Activated naive CD8-positive, alpha-beta T cell treated with anti-CD3 and anti-CD28 coated beads, Interleukin-2, amount 10 ng/mL, durations not matched to agents 7 days and 5 days (primary cell): ENCODE measurements around the gene CARD11. TPM values are rescaled to one million over a fixed set of nuclear protein-coding genes. Genes with fewer than 3 reads are reported as not detected.
"Not testable (repeated sequence)": the region's sequence is repeated elsewhere in the genome, so short reads cannot be mapped to it uniquely, and the experiment has no call there.

Source experiments
- ATAC-seq: fragments of 150-1000 bp; cut with Tn5 transposase; one replicate; pipeline ENCODE4 v1.10.0; 2021; ENCODE audit warnings: low read depth, moderate library complexity
- POLR2A ChIA-PET: fragments of 350-600 bp; sonication (Branson Sonifier 250); formaldehyde crosslinking; loops from one replicate; lab custom pipeline; 2021; ENCODE audit warnings: antibody characterized with exemption; lab: Charles Lee
- DNase-seq: peaks from one replicate; pipeline ENCODE4 v3.0.0; 2021
- H3K27ac Mint-ChIP-seq: one replicate; pipeline ENCODE4 v1.8.0; 2022; ENCODE audit warnings: mild to moderate bottlenecking, mixed read lengths
- H3K27me3 Mint-ChIP-seq: one replicate; pipeline ENCODE4 v1.8.0; 2022; ENCODE audit warnings: mild to moderate bottlenecking, moderate library complexity, mixed read lengths
- H3K36me3 Mint-ChIP-seq: one replicate; pipeline ENCODE4 v1.8.0; 2021; ENCODE audit warnings: mild to moderate bottlenecking, mixed read lengths
- H3K4me1 Mint-ChIP-seq: one replicate; pipeline ENCODE4 v1.8.0; 2021; ENCODE audit warnings: mixed read lengths
- H3K4me3 Mint-ChIP-seq: one replicate; pipeline ENCODE4 v1.8.0; 2022; ENCODE audit warnings: mild to moderate bottlenecking, moderate library complexity, mixed read lengths
- H3K9me3 Mint-ChIP-seq: one replicate; pipeline ENCODE4 v1.8.0; 2021; ENCODE audit warnings: mixed read lengths
- total RNA-seq, 2 experiments: library from RNA; stranded (reverse); gene quantifications; one replicate each; pipeline ENCODE4 v1.2.3, GENCODE V29; 2021

Gene CARD11
- total RNA-seq, 2 experiments from 2014 or later, result 140 to 151 TPM

- POLR2A ChIA-PET, result no interaction called here
- Mint-ChIP-seq H3K27me3 (peaks cover 5% of the 10 kb centered on the region), H3K9me3 (peaks cover 4% of the 10 kb centered on the region), H3K36me3 (peaks cover 3% of the 10 kb centered on the region), H3K27ac (no peak overlapping the region), H3K4me3 (no peak overlapping the region), H3K4me1 (no peaks in the 10 kb centered on the region)
- ATAC-seq (no peak), DNase-seq (no peak)
These were observed 12.8 kb upstream of the CARD11 start for GRCh38 chr7:3056234-3057065.

- H3K4me1 Mint-ChIP-seq, result no peaks in the 10 kb centered on the region
- H3K36me3 Mint-ChIP-seq, result peaks cover 9% of the 10 kb centered on the region
- peaks cover 9% of the 10 kb centered on the region for H3K9me3 Mint-ChIP-seq
- H3K4me3 Mint-ChIP-seq, result no peak overlapping the region
- H3K27ac Mint-ChIP-seq, result no peak overlapping the region
- peaks cover 6% of the 10 kb centered on the region for H3K27me3 Mint-ChIP-seq
- ATAC-seq (no peak), DNase-seq (no peak)
- POLR2A ChIA-PET, result no interaction called here
These were observed 12.0 kb upstream of the CARD11 start for GRCh38 chr7:3055626-3056025.

- H3K27ac Mint-ChIP-seq, result peak overlapping the region; percentile 98
- POLR2A ChIA-PET, result interaction anchor here (0.7 to 4.5 kb wide), 9 partner anchors 19 to 141 kb away, joined by 3 to 32 read pairs (median 3); no protein-coding TSS in a partner anchor
- no peaks in the 10 kb centered on the region for H3K27me3 Mint-ChIP-seq
- DNase-seq (peak; percentile 76), ATAC-seq (peak; percentile 82)
- peaks cover 38% of the 10 kb centered on the region for H3K36me3 Mint-ChIP-seq
- peak overlapping the region; percentile 100 for H3K4me3 Mint-ChIP-seq
- H3K4me1 Mint-ChIP-seq, result peaks cover 45% of the 10 kb centered on the region
- no peaks in the 10 kb centered on the region for H3K9me3 Mint-ChIP-seq
These were observed 692 bp downstream of the CARD11 start for GRCh38 chr7:3042861-3043489.

- POLR2A ChIA-PET, result interaction anchor here (0.5 to 4.5 kb wide), 14 partner anchors 20 to 176 kb away, joined by 3 to 32 read pairs (median 4); no protein-coding TSS in a partner anchor
- no peak for ATAC-seq
These were observed 1.5 kb downstream of the CARD11 start for GRCh38 chr7:3041986-3042675.

GRCh38 chr7:3039787-3040186 lies 3.9 kb downstream of the CARD11 start:
- H3K27ac Mint-ChIP-seq, result peak overlapping the region; percentile 54
- ATAC-seq, result no peak
- no peak for DNase-seq
- H3K4me1 Mint-ChIP-seq, result peaks cover 50% of the 10 kb centered on the region
- H3K36me3 Mint-ChIP-seq, result peaks cover 50% of the 10 kb centered on the region
- no peaks in the 10 kb centered on the region for H3K27me3 Mint-ChIP-seq
- H3K9me3 Mint-ChIP-seq, result no peaks in the 10 kb centered on the region
- H3K4me3 Mint-ChIP-seq, result peak overlapping the region; percentile 41
- POLR2A ChIA-PET, result interaction anchor here (1.0 kb wide), 1 partner anchor 52 kb away, joined by 4 read pairs; no protein-coding TSS in a partner anchor

More at GRCh38 chr7:3041986-3042675, 1.5 kb downstream of the CARD11 start:
- Mint-ChIP-seq H3K4me1 (peaks cover 49% of the 10 kb centered on the region), H3K27ac (peak overlapping the region; percentile 87), H3K9me3 (no peaks in the 10 kb centered on the region), H3K36me3 (peaks cover 40% of the 10 kb centered on the region), H3K27me3 (no peaks in the 10 kb centered on the region), H3K4me3 (peak overlapping the region; percentile 100)
- no peak for DNase-seq

GRCh38 chr7:3038011-3038410 lies 5.7 kb downstream of the CARD11 start:
- POLR2A ChIA-PET, result interaction anchor here (0.7 kb wide), 2 partner anchors 58 to 85 kb away, joined by 3 read pairs; no protein-coding TSS in a partner anchor
- Mint-ChIP-seq H3K36me3 (peaks cover 56% of the 10 kb centered on the region), H3K27ac (peak overlapping the region; percentile 46), H3K4me1 (peaks cover 49% of the 10 kb centered on the region), H3K4me3 (peak overlapping the region; percentile 68)
- H3K27me3 Mint-ChIP-seq, ATAC-seq, H3K9me3 Mint-ChIP-seq, DNase-seq: not testable (repeated sequence)

GRCh38 chr7:3037259-3037658 lies 6.4 kb downstream of the CARD11 start:
- no peak overlapping the region for H3K4me3 Mint-ChIP-seq
- H3K36me3 Mint-ChIP-seq, result peaks cover 54% of the 10 kb centered on the region
- H3K27ac Mint-ChIP-seq, result no peak overlapping the region
- DNase-seq (no peak), ATAC-seq (no peak)
- no peaks in the 10 kb centered on the region for H3K27me3 Mint-ChIP-seq
- POLR2A ChIA-PET, result interaction anchor here (0.7 kb wide), 2 partner anchors 57 to 85 kb away, joined by 3 read pairs; no protein-coding TSS in a partner anchor
- H3K4me1 Mint-ChIP-seq, result peaks cover 50% of the 10 kb centered on the region
- H3K9me3 Mint-ChIP-seq, result no peaks in the 10 kb centered on the region

GRCh38 chr7:3034591-3035150 lies 9.0 kb downstream of the CARD11 start:
- Mint-ChIP-seq H3K9me3 (no peaks in the 10 kb centered on the region), H3K27me3 (no peaks in the 10 kb centered on the region), H3K4me1 (peaks cover 35% of the 10 kb centered on the region), H3K27ac (no peak overlapping the region), H3K36me3 (peaks cover 56% of the 10 kb centered on the region), H3K4me3 (no peak overlapping the region)
- POLR2A ChIA-PET, result no interaction called here
- DNase-seq (no peak), ATAC-seq (no peak)

GRCh38 chr7:3033581-3033980 lies 10.1 kb downstream of the CARD11 start:
- H3K27ac Mint-ChIP-seq, result no peak overlapping the region
- POLR2A ChIA-PET, result no interaction called here
- ATAC-seq (no peak), DNase-seq (no peak)
- H3K4me1 Mint-ChIP-seq, result peaks cover 32% of the 10 kb centered on the region
- H3K27me3 Mint-ChIP-seq, result no peaks in the 10 kb centered on the region
- H3K4me3 Mint-ChIP-seq, result no peak overlapping the region
- no peaks in the 10 kb centered on the region for H3K9me3 Mint-ChIP-seq
- H3K36me3 Mint-ChIP-seq, result peaks cover 54% of the 10 kb centered on the region

- no peak overlapping the region for H3K27ac Mint-ChIP-seq
- no peak for ATAC-seq
- DNase-seq, result no peak
- no peak overlapping the region for H3K4me3 Mint-ChIP-seq
- POLR2A ChIA-PET, result no interaction called here
- H3K36me3 Mint-ChIP-seq, result peaks cover 49% of the 10 kb centered on the region
- no peaks in the 10 kb centered on the region for H3K9me3 Mint-ChIP-seq
- H3K27me3 Mint-ChIP-seq, result no peaks in the 10 kb centered on the region
- peaks cover 32% of the 10 kb centered on the region for H3K4me1 Mint-ChIP-seq
These were observed 10.5 kb downstream of the CARD11 start for GRCh38 chr7:3033136-3033535.

- DNase-seq, result no peak
- POLR2A ChIA-PET, result no interaction called here
- Mint-ChIP-seq H3K9me3 (peaks cover 3% of the 10 kb centered on the region), H3K36me3 (peaks cover 55% of the 10 kb centered on the region), H3K27me3 (no peaks in the 10 kb centered on the region), H3K4me1 (peaks cover 31% of the 10 kb centered on the region), H3K27ac (peak overlapping the region; percentile 10), H3K4me3 (no peak overlapping the region)
- ATAC-seq, result no peak
These were observed 11.4 kb downstream of the CARD11 start for GRCh38 chr7:3032256-3032655.

GRCh38 chr7:3029138-3029537 lies 14.5 kb downstream of the CARD11 start:
- Mint-ChIP-seq H3K4me1 (peaks cover 32% of the 10 kb centered on the region), H3K36me3 (peaks cover 67% of the 10 kb centered on the region), H3K27me3 (no peaks in the 10 kb centered on the region), H3K4me3 (no peak overlapping the region), H3K9me3 (peaks cover 13% of the 10 kb centered on the region), H3K27ac (no peak overlapping the region)
- POLR2A ChIA-PET, result no interaction called here
- DNase-seq (no peak), ATAC-seq (no peak)

- Mint-ChIP-seq H3K9me3 (peaks cover 17% of the 10 kb centered on the region), H3K4me1 (peaks cover 33% of the 10 kb centered on the region), H3K36me3 (peaks cover 71% of the 10 kb centered on the region), H3K4me3 (peak overlapping the region; percentile 7), H3K27ac (no peak overlapping the region), H3K27me3 (no peaks in the 10 kb centered on the region)
- ATAC-seq, result no peak
- POLR2A ChIA-PET, result no interaction called here
- no peak for DNase-seq
These were observed 14.9 kb downstream of the CARD11 start for GRCh38 chr7:3028758-3029093.
